Measurements from ENCODE around the gene FBXL14.
A peak's percentile ranks its signal among the peaks of the same experiment; 100 is the strongest.

FBXL14 gene

DNA sequence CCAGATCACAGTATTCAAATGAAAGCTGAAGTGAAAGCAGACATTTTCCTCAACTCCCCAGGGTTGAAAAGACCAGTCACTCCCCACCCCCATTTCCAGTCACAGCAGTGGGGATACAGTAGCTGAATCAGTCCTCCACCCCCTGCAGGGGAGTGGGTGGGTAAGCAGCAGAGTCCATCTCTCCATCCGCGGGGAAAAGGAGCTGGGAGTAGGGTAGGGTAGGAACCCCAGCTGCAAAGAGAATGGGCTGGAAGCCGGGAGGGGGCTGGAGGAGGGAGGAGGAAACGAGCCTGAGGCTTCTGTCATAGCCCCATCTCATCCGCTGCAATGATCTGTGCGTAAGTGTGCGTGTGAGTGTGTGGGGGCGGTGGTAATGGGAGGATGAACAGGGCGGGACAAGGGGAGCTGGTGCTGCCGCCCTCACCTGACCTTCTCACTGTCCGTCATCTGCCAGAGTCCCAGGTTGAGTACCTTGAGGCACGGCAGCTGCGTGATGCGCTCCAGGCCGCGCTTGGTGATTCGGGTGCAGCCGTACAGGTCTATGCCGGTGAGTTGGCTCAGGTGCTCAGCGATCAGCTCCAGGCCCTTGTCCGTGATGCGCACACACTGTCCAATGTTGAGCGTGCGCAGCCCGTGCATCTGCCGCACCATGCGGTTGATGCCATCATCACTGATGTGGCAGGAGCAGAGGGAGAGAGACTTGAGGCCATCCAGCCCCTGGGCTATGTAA is 1.8 kb downstream of the FBXL14 start:
- peak; percentile 35 for DNase-seq

DNA sequence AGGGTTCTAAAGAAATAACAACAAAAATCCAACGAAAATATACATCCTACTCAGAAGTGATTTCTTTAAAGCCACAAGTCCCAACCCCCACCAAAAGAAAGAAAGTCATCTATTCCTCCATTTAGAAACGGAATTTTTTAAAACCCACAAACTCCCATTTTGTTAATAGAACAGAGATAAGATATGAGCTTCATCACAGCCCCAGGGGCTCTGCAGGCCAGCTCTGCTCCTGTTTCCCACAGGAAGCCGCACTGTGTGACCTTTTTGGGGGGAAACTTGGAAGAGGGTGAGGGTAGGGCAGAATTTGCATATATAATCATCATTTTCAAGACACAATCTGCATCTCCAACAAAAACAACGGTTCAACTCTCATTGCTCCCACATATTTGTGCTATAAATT is 2.8 kb downstream of the FBXL14 start:
- DNase-seq, result no peak

DNA sequence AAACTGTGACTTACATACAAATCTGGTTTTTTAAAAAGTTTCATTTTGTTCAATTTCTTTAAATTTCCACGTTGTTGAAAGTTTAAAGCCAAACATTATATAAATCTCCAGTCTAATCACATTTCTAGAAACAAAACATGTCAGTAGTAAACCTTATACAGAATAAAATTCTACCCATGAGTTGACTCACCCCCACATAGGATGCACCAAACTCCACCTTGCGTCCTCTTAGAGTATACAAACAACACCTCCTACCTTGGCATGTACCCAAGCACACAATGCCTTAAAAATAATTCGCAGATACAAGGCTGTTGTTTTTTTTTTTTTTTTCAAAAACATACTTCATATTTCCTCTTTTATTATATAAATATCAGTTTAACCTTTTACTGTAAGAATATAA is 3.3 kb downstream of the FBXL14 start:
- DNase-seq, result no peak

DNA sequence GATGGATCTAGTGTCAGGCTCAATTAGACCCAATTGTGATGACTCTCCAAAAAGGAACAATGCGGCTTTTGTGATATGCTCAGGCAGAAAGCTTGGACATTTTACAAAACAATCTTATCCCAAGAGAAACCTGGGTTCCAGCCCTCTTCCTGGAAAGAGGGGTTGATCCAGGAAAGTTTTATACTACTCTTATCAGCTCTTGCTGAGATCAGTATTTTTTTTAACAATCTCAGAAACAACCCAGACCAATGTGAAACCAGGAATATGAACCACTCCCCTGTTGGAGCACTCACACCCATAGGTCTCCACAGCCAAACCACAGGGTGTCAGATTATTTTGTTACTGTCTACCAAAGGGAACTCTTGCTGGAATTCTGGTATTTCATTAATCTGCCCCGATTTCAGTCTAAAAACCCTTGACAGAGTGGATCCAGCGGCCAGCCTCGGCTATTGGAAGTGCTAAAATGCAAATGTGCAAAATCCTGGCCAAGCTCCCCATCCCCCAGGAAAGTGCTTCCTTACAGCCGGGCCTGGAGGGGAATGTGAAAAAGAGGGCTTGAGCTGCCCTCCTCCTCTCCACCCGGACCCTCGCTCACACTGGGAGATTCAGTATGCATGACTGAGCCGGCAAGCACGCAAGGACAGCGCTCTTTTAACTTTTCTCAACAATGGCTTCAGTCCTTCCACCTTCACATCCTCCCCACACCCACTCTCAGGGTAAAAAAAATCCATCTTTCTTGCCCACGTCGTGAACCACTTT is 4.0 kb downstream of the FBXL14 start:
- peak; percentile 59 for DNase-seq

DNA sequence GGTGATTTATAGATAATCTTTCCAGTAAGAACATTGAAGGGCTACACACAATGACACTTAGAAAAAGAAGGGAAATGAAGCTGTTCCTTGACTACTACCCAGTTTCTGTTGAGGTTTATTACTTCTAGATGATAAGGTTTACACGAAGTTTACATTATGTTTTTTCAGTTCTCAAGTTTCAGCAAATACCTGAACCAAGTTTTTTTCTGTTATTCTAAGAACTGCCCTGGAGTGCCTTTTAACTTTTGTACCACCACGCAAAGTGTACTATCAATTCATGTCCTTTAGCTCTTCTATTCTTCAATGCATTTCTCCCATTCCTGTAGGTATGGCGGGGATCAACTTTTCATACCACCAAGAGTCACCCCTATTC is 5.8 kb downstream of the FBXL14 start:
- no peak for DNase-seq

DNA sequence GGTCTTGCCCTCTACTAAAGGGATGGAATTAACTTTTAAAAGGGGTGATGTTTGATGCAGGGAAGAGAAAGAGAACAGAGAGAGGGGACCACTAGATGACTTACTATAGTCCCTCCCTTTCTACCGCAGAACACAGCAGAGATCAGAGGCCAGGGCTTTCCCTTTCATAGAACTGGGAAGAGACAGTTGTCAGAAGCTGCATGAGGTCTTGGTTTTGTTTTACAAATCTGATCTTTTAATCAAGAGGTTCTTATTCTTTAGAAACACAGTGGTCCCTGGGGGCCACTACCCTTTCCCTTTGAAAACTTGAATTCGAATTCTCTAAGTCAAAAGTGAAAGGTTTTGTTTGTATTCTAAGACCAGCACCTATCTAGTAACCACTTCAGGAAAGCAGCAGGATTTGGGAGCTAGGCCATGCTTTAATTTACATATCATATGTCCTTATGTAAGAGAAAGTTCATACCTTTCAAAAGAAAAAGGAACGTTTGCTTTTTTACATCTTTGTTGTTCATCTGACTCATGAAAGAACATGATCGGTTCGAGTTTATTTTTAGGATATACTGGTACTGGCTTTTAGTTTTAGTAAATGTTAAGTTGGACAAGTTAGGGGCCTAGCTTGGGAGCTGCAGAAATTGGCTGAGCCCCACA is 6.3 kb downstream of the FBXL14 start:
- no peak for DNase-seq

DNA sequence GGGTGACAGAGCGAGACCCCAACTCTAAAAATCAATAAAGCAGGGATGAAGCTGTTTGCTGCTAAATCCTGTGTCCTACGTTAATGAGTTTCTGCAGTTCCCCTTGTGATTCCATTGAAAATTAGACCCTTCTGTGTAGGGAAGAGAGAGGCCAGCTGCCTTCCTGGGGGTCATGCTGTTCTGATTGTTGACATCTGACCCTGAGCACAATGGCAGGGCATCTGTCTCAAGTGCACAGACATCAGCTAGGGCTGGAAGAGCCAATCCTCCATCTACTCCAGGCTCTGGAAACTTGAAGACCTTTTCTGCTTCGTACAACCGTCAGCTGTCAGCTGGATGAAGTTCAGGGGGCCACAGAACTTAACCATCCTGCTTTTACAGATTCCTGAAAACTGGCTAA is 10.1 kb downstream of the FBXL14 start:
- no peak for DNase-seq

DNA sequence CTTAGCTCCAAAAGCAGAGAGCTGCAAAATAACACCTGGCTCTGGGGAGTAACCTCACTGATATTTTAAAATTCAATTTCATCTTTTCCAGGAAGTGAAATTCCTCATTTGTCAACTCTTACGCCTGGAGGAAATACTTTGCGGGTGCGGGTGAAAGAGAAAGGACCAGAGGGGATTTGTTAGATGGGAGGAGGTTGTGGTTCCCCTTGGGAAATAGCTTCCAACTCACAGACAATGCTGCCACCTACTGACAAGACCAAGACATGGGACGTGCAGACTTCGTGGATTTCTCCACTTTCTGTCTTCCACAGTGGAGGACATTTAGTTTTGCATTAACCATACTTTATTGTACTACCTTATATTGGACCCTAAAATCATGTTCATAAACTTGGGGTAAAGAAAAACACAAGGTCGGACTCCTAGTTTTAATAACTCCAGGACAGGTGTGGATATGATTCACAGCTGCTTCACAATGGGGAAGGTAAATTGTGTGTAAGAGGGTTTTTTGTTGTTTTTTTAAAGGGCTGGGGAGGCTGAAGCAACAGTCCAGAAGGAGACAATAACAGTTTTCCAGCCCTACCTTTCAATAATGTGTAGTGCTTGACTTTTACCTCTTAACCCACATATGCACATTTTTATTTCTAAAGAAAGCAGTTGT is 10.8 kb downstream of the FBXL14 start:
- DNase-seq, result peak; percentile 85

DNA sequence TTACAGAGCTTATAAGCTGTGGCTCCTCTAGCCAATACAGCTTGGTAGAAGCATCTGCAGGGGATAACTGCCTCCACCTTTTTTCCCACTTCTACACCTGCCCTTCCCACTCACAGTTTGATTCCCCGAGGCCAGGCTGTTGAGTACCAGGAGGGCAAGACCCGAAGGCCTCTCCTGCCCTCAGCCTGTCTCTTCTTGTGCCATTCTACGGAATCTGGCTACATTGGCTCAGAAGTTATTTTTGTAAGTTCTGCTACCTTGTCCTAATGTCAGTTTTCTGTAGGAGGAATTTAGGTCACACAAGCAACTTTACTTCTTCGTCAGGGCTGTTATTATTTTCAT is 11.7 kb downstream of the FBXL14 start:
- no peak for DNase-seq

DNA sequence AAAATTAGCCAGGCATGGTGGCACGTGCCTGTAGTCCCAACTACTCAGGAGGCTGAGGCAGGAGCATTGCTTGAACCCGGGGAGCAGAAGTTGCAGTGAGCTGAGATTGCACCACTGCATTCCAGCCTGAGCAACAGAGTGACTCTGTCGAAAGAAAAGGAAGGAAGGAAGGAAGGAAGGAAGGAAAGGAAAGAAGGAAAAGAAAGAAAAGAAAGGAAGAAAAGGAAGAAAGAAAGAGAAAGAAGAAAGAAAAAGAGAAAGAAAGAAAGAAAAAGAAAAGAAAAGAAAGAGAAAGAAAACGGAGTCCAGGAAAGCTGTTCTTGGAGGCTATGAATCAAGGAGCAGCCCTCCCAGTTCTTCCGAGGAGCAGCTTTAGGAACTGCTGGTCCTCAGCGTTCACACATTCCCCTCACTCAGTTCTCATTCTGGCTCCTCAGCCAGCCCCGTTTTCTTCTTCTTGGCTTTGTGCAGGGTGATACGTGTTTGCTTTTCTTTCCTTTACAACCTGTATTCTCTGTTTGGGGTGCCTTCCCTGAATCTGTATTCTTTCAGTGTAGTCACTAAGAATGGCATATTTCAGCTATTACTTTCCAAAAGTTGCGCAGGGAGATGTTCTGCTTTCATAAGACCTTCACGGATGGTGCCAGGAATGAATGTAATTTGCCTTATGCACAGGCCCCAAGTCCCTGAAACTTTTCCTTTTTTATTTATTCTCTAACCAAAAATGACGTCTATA is 12.2 kb downstream of the FBXL14 start:
- DNase-seq, result no peak

DNA sequence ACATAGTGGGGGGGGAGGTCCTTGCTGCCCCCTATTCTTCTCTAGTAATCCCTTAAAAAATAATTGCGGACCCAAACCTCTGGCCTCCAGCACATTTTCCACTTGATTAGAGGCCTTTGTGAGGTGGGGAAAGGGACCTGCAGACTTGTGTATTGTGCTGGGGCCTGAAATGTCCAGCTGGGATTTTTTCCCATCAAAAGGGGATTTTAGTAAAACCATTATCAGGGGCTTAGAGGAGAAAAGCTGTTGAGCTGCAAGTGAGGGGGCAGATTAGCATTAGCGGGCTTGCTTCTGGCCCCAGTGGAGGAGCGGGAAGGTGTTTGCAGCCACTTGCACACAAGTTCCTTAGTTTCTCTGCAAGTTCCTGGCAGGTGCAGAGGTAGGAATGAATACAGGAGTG is 13.9 kb downstream of the FBXL14 start:
- no peak for DNase-seq

DNA sequence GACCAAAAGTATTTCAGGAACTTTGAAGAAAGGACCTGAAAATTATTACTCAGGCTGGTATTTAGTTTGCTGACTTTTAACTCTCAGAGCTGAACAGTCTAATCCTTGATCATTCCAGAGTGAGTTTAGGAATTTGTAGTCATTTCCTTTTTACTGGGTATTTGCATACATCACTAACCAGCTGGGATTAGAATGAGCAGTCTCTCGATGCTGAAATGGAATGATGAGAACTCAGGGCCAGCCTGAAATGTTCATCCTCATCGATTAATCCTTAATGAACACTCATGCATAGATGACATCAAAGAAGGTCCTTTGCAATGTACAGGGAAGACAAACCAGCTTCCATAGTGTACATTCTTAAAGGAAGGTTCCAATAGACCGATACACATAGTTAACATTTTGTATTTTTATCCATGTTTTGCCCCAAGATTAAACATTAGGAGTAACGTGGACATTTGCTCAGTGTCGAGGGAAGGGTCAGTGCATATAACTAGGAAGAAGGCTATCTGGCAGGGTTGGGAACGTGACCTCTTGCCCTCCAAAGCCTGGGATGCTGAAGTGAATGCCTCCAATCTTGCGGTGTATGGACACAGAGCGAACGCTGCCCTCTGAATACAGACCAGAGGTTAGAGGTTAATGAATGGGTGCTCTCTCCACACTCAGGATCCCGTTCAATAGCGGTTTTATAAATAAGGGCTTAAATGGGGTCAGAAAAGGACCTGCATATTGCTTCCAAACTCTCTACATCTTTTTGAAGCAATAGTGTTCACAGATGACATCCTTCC is 14.5 kb downstream of the FBXL14 start:
- no peak for DNase-seq

DNA sequence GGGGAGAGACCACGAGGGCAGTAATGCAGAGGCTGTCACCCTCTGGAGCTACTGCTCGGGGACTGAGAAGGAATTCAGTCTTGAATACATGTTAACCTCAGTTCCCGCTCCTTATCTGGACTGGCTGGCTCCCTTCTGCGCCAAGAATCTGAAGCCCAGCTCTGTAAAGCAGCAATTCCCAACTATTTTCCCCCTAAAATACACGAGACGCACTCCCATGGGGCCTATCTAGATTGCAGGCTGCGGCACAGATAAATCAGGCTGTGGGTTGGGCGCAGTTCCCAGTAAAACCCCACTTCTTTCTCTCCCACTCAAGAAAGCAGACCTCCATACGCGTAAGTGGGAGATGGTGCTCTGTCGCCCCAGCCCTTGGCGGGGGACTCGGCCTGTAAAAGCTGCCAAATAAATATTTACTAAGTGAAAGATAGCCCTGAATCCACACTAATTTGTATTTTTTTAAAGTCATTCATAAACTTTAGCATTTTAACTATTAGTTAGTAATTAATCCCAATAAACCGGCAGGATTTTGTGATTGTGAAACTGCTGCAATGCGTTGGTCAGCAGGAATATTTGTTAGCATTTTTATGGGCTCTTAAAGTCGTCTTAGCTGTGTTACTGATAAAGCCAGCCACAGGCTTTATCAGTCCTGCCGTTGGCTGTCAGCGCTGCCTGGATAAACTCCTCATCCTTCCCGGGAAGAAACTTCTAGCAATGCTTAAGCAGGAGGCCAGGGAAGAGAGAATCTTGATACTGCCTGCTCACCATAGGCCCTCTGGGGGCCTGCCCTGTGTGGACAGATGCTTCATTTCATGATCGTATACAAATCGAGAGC is 17.8 kb downstream of the FBXL14 start:
- no peak for DNase-seq

DNA sequence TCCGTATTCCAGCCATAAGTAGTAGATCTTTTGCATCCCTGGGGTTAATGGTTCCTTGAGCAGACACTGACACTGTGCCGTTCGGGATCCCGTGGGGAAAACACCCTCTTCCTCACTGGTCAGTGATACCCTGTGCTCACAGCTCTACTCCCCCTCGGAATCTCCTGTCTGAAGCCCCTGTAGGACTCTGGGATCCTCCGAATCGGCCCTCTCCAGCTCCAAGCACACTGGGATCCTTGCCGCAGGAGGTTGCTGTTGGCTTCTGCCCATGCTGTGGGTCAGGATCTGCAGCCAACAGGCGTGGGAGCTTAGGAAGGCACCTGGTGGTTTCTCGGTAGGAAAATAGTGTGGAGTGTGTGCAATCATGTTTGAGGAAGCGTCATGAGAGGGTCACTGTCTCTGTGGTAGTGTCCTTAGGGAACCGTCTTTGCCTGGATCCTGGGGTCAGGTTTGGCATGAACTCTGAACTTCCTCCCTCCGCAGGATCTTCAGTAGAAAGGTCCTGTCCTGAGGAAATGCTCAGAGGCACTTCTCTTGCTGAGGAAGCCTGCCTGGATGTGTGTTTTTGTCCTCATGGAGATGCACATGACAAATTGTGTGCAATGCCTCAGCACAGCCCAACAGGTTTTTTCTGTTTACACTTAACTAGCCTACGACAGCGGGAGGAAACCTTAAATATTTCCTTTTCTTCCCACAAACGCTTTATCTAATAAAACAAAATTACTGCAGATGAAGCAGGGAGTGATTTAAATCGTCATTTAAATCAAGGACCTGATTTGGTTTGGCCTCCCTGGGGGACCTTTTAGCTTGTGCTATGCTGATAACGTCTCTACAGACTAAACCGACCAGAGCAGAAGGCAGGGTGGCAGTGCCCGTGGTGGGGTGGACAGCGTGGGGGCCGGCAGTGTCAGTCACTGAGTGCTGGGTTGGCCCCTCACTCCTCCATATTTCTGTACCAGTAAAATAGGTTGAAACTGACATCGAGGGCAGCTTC is 18.7 kb downstream of the FBXL14 start:
- DNase-seq, result no peak

DNA sequence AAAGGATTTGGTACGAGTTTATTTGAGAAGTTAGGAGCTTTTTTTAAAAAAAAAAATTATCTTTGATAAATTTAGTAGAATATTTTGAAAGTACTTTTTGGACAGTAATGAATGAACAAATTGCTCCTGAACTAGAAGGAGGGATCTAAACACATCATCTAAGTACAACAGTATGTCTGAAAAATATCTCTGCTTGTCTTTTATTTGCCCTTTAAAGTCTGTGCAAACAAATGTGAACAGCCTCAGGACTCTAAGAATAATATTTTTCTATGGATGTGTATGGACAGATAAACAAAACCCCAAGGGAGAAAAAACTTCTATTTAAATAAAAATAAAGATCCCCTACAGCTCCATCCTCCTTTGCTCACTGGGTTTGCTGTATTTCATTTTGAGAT is 19.5 kb downstream of the FBXL14 start:
- no peak for DNase-seq

DNA sequence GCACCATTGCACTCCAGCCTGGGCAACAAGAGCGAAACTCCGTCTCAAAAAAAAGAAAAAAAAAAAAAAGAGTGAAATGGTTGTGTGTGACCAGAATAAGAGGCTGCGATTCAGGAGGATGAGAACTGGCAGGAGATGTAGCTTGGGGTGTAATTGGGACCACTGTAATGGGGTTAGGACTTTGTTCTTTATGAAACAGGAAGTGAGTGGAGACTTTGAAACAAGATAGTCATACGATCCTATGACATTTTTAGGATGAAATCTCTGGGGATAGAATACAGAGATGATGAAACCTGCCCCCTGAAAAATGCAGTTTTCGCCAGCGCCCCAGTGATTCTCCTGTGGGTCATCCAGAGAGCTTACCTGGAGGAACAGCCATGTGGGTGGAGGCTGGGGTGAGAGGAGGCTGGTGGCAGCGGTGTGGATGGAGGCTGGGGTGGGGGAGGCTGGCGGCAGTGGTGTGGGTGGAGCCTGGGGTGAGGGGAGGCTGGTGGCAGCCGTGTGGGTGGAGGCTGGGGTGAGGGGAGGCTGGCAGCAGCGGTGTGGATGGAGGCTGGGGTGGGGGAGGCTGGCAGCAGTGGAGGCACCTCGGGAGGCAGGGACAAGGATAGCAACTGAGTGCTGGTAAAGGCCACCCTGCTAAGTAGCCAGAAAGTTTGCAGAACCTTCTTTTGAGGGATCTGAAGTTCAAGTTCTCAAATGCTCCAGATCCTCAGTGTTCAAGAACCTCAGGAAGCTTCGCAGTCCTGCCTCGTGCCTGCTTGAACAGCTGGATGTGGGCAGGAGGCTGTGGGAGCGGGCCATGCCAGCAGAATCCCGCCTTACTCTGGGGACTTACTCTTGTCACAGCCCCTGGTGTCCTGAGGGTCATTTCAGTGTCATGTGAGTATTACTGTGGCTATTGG is 20.2 kb downstream of the FBXL14 start:
- DNase-seq, result no peak

DNA sequence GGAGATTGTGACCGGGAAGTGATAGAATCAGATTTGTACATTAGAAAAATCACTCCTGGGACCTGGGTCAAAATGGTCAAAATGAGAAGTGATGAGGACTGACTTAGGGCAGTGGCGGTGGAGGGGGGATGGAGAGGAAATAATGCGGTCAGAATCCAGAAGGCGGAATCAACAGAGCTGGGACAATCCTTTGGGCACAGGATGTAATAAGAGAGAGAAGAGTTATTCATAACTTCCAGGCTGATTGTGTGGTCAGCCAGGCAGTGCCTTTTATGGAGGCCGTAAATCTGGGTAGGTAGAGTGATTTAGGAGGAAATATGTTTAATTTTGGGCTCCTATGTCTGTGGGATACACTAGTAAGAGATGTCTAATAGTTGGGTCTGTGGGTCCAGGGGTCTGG is 21.6 kb downstream of the FBXL14 start:
- no peak for DNase-seq

DNA sequence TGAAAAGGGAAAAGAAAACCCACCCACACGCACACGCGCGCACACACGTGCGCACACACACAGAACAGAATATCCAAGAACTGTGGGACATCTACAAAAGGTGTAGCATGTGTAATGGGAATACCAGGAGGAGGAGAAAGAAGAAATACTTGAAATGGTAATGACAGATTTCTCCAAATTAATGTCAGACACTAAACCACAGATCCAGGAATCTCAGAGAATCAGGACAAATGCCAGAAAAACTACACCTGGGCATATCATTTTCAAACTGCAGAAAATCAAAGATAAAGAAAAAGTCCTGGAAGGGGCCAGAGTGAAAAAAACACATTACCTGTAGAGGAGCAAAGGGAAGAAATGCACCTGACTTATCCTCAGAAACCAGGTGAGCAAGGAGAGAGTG is 26.5 kb downstream of the FBXL14 start:
- DNase-seq, result no peak

Data from midbrain (tissue), 1 donor.